Stimulated activated CD8-positive, alpha-beta memory T cell treated with anti-CD3 and anti-CD28 coated beads, Interleukin-15, amount 100 ng/mL, for 1 hour (primary cell): Measurements from ENCODE around the gene COL15A1.

Experiments used
- DNase-seq: peaks from one replicate; pipeline ENCODE4 v3.0.0-alpha.2; 2020; ENCODE audit warnings: low read depth

The COL15A1 gene

GRCh38 chr9:99015448-99015847, 71.7 kb downstream of the COL15A1 start:
- no peak for DNase-seq

DNA sequence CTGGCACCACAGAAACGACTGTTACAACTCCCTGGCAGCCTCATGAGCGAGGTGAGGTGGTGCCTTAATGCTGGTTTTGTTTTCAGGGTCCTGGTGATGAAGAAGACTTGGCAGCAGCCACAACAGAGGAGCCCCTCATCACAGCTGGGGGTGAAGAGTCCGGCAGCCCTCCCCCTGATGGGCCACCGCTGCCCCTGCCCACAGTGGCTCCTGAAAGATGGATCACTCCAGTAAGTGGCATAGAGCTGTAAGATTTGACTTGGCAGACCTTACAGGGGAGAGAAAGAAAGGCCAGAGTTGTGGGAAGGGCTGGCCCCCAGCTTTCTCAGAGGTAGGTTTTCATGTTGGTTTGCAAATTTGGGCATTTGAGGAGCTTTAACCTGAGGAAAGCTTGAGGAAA, 72.2 kb downstream of the COL15A1 start:
- no peak for DNase-seq

- no peak for DNase-seq
These were observed 73.1 kb downstream of the COL15A1 start for GRCh38 chr9:99016681-99017387.

- DNase-seq: no peak
These were observed 74.9 kb downstream of the COL15A1 start for GRCh38 chr9:99018653-99019052.

DNA sequence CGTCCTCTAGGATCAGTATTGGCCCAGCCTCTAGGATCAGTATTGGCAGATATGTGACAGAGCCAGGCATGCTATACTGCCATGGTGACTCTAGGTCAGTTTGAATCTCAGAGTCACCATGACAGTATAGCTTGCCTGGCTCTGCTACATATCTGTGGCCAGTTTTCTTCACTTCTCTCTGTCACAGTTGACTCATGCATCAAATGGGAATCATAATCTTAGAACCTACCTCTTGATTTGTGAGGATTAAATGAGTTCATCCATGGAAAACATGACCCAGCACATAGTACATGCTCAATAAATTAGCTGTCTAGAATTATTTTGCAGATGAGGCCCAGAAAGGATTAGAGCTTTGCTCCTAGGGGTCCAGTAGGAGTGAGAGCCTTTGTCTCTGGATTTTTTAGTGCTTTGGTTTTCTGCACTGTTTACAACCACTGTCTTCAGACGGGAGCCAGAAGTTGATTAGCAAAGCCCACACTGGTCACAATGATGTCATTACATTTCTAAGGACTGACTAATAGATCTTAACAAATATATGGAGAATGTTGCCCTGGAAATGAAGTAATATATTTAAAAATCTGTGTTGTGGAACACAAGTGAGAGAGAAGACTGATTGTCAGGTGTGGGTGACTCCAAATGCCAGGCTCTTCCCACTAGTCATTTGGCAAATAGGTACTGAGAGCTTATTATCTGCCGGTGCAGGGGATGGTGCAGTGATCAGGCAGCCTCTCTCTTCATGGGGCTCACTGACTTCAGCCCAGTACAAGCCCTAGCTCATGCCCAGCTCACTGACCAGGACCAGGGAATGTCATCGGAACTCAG, 76.0 kb downstream of the COL15A1 start:
- DNase-seq: no peak

- no peak for DNase-seq
These were observed 77.2 kb downstream of the COL15A1 start for GRCh38 chr9:99020786-99021436.

- no peak for DNase-seq
These were observed 77.8 kb downstream of the COL15A1 start for GRCh38 chr9:99021512-99021911.

DNA sequence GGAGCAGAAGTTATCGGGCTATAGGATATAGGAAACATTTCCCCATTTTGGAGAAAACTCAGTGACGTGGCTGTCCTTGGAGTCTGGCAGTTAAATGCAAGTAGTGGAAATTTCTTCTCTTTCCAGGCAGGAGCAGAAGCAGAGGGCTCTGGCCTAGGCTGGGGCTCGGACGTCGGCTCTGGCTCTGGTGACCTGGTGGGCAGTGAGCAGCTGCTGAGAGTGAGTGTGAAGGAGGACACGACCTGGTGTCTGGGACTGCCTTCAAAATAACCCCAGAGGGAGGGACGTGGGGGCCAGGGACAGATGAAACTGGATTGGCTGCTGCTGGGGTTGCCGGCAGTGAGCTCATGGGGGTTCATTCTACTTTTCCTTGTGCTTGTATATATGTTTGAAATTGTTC, 79.5 kb downstream of the COL15A1 start:
- no peak for DNase-seq

DNA sequence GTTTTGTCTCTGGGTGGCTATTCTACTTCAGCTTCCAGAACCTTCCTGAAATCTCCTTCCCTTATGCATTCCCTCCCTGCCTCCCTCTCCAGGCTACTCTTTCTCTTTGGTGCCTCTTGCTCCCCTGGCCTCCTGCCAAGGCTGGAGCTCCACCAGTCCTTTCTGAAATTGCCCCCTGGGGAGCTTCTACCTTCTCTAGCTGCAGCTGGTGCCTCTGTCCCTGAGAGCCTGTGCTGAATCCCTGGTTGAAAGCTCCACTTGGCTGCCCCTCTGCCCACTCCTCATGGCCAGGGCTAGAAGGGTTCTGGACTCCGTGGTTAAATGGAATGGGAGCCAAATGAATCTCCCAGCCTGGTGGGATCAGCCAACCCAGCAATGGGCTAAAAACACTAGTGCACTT, 80.1 kb downstream of the COL15A1 start:
- DNase-seq: no peak

DNA sequence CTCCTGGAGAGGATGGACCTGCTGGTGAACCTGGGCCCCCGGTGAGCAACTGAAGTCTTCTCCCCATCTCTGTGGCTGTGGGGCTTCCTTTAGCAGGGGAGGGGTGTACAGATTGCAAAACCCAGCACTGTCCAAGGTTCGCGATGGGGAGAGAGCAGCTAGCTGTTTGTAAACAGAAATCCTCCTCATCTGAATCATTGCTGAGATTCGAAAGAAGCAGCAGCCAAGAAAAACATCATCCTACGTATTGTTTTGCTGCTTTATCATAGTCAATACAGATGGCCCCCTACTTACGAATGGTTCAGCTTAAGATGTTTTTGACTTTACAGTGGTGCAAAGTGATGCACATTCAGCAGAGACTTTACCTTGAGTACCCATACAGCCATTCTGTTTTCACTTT, 81.3 kb downstream of the COL15A1 start:
- DNase-seq: no peak

DNA sequence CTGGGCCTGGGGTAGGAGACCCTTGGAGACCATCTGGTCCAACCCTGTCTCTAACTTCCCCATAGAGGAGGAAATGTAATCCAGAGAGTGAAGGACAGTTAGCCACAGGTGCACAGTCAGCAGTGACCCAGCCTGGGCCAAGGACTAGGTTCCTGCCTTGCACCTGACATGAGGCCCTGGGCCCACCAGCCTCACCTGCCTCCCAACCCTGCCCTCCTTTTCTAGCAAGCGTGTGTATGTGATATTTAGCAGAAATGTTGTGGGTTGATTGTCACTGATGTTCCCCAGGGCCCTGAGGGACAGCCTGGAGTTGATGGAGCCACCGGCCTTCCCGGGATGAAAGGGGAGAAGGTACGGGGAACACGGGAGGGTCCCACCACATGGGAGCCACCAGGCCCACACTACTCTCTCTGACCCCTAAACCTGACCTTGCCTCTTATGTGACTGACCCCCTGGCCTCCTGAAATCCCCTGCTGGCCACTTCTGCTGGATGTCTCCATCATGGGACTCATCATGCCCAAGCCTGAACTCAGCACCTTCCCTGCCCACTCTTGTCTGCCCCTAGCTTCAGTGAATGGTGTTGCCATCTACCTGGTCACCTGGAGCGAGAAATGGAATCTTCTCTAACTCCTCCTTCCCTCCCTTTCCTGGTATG, 82.0 kb downstream of the COL15A1 start:
- DNase-seq: no peak

- no peak for DNase-seq
These were observed 82.7 kb downstream of the COL15A1 start for GRCh38 chr9:99026271-99026955.

- no peak for DNase-seq
These were observed 83.2 kb downstream of the COL15A1 start for GRCh38 chr9:99026956-99027298.

GRCh38 chr9:99027443-99027842, 83.7 kb downstream of the COL15A1 start:
- no peak for DNase-seq

DNA sequence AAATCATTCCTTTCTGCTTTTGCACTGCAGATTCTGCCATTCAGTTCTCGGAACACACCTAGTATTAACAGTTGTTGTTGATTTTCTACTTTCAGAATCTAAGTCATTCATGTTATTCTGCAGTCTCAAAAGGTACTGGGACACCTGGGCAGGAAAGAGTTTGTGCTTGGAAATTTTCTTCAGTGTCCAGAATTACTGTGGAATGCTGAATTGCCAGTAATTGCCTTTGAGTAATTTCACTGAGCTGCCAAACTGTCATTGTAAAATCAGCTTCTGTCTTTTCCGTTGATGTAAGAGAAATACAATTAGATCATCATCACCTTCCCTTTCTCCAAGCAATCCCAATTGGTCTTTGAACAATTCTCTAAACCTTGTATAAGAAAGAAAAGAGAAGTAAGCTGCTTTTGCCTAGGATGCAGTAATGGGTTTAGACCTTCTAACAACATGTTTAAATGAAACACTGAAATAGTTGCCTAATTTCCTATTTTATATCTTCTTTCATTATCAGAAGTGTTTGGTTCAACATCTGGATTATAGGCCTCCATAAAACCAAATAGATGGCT, 85.5 kb downstream of the COL15A1 start:
- no peak for DNase-seq

DNA sequence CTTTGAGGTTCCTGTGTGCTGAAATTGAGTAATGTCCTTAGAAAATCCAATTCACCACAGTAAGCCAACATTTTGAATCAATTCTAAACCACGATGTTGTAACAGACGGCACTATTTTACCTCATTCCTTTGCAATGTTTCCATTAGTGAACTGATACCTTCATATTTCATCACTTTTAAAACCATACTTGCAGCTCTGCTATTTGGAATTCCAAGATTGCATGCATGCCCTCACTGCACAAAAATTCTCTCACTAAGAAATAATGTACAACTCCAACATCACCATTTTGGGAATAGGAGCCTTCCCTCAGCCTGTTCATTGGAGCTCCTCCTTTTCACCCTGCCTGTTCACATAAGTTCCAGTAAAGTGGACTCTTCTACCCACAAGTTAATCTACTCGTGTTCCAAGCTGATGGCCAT, 86.4 kb downstream of the COL15A1 start:
- no peak for DNase-seq

DNA sequence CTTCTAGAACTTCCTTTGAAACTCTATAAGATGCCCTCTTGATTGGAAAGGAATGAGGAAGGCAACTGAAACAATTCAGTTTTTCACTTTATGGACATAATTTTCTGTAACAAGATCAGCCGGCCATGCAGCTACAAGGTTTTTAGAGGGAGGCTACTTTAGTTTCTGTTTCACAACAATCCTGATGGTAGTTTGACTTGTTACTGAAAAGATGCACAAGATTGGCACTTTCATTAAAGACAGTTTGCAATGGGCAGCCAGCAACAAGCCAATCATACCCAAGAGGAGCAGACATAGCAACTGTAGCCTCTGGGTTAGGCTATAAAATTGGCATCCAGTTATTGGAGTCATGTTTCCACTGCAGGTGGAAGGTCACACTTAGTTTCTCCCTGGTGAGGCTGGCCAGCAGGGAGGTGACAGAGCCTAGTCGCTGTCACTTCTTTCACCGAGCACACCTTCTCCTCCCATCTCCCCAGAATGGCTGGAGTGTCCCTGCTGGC, 87.0 kb downstream of the COL15A1 start:
- DNase-seq: no peak

DNA sequence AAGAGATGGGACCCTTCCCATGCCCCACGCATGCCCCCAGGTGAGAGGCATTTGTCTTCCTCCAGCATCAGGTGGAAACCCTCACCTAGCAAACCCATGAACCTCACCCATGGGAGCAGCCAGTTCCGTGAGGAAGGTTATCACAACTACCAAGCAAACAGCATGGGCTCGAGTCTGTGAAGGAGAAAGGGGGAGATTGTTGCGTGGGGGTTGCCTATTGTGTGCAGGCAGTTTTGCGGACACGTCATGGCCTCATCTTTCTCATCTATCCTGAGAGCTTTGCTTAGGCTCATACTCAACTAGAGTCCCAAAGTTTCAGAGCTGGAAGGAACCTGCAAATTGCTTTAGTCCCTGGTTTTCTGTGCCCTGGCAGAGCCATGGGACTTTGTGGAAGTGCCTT, 87.6 kb downstream of the COL15A1 start:
- DNase-seq: no peak

DNA sequence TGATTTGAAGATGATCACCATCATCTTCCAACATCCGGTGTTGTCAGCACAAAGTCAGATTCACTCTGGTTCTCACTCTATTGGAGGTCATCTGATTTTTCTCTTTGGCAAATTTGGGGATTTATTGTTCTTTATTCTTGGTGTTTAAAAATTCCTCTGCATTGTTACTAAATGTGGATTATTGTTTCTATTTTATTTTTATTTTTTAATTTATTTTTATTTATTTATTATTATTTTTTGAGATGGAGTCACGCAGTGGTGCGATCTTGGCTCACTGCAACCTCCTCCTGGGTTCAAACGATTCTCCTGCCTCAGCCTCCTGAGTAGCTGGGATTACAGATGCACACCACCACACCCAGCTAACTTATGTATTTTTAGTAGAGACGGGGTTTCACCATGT, 88.3 kb downstream of the COL15A1 start:
- no peak for DNase-seq

GRCh38 chr9:99034149-99034548, 90.4 kb downstream of the COL15A1 start:
- DNase-seq: no peak

- no peak for DNase-seq
These were observed 91.6 kb downstream of the COL15A1 start for GRCh38 chr9:99035313-99035712.
